ENCODE data around the gene CALHM6.

CALHM6 gene

DNA sequence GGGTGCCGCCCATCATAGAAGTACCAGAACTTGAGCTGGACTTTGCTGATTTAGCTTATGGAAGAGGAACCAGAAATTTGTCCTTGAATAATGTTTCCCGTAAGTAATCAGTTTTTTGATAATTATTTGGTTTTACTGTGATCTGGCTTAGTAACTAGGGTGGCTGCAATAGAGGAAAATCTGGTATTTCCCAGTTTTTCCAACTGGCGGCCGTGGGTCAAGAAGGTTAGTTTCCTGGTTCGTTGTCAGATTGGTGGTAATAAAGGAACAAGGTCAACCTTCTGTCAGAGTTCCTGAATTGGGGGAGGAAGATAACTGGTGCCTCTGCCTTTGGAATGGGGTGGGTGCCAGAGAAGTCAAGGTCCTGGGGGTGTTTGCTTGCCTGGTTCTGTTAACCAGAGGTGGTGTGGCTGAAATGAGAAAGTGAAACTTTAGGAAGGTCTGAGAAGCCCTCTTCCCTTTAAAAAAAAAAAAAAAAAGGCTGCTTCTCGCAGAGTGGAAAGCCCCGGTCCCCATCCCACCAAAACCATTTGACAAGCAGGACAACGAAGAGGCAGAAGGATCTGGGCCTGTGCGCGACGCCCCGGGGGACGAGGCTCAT is at the start of gene CALHM6:
CALHM6 (plus strand) TSS at position 45 of the 601 bp plus-strand sequence; CDS start at position 600, 555 bp downstream.
- no CpG with 5 or more reads among the region's 13 CpGs for WGBS (ENCODE audit: insufficient coverage, insufficient read length)
- H3K9me3 ChIP-seq (ENCODE audit: control insufficient read depth, insufficient read depth, low read length) = no peaks in the 10 kb centered on the region
- peaks cover 13% of the 10 kb centered on the region; the same call in 1 of the 2 replicates for H3K27me3 ChIP-seq (ENCODE audit: control insufficient read depth, insufficient read depth, low read length)
- no peaks in the 10 kb centered on the region for H3K36me3 ChIP-seq (ENCODE audit: control insufficient read depth, insufficient read depth, low read length)
- H3K4me3 ChIP-seq (ENCODE audit: low read length) = peak within 1 kb of the TSS; percentile 43; the same call in 1 of the 2 replicates
- no peak for DNase-seq (ENCODE audit: low read depth, low spot score)
- no peaks in the 10 kb centered on the region; the same call in 1 of the 2 replicates for H3K4me1 ChIP-seq (ENCODE audit: control insufficient read depth, insufficient read depth, low read length)
- no peak within 1 kb of the TSS for H3K27ac ChIP-seq (ENCODE audit: low read length)

- Histone ChIP-seq H3K4me1 (ENCODE audit: control insufficient read depth, insufficient read depth, low read length) (no peaks in the 10 kb centered on the region), H3K4me3 (ENCODE audit: low read length) (no peak overlapping the region), H3K36me3 (ENCODE audit: control insufficient read depth, insufficient read depth, low read length) (no peaks in the 10 kb centered on the region), H3K27me3 (ENCODE audit: control insufficient read depth, insufficient read depth, low read length) (no peaks in the 10 kb centered on the region), H3K9me3 (ENCODE audit: control insufficient read depth, insufficient read depth, low read length) (no peaks in the 10 kb centered on the region), H3K27ac (ENCODE audit: low read length) (no peak overlapping the region)
- no peak for DNase-seq (ENCODE audit: low read depth, low spot score)
These were observed 48.9 kb upstream of the CALHM6 start for GRCh38 chr6:116412270-116412669.

DNA sequence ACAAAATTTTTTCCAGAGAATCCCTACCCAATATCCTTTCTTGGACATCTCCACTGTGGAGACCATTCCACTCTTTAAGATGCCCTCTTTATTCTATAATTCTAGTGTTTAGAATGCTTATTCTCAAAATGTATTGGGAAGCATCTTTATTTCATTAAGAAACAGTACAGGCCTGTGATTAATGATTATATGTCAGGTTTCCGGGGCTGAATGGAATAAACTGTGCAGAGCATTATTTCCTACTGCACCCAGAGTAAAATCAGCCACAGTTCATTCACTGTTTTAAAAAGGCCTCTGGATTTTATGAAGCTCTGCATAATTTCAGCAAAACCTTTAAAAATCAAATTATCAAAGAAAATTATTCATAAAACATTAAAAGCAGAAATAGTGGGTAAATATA is 47.8 kb upstream of the CALHM6 start:
- Histone ChIP-seq H3K27ac (ENCODE audit: low read length) (no peak overlapping the region), H3K36me3 (ENCODE audit: control insufficient read depth, insufficient read depth, low read length) (no peaks in the 10 kb centered on the region), H3K4me1 (ENCODE audit: control insufficient read depth, insufficient read depth, low read length) (no peaks in the 10 kb centered on the region), H3K9me3 (ENCODE audit: control insufficient read depth, insufficient read depth, low read length) (no peaks in the 10 kb centered on the region), H3K27me3 (ENCODE audit: control insufficient read depth, insufficient read depth, low read length) (no peaks in the 10 kb centered on the region), H3K4me3 (ENCODE audit: low read length) (no peak overlapping the region)
- DNase-seq (ENCODE audit: low read depth, low spot score) = no peak
- WGBS (ENCODE audit: insufficient coverage, insufficient read length) = no CpG with 5 or more reads among the region's 1 CpG

DNA sequence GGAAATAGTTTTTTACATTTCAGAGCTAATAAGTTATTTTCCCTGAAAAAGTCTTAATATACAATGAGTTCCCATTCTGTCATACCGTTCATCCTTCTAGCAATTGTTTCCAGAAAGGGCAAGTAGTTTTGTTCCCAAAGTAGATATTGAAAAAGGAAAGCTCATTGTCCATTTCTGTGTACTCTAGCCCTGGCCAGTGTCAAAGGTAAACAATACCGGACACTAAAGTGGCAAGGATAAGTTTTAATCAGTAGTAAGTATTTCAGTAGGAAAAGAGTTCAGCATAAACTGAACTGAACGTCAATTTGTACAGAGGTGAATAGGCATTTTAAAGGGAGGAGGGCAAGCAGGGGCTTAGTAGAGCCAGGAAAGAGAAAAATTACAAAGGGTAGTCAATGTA is 43.5 kb upstream of the CALHM6 start:
- H3K27ac ChIP-seq (ENCODE audit: low read length) = no peak overlapping the region
- WGBS (ENCODE audit: insufficient coverage, insufficient read length) = no CpG with 5 or more reads among the region's 3 CpGs
- no peaks in the 10 kb centered on the region for H3K27me3 ChIP-seq (ENCODE audit: control insufficient read depth, insufficient read depth, low read length)
- H3K9me3 ChIP-seq (ENCODE audit: control insufficient read depth, insufficient read depth, low read length) = no peaks in the 10 kb centered on the region
- H3K4me3 ChIP-seq (ENCODE audit: low read length) = no peak overlapping the region
- no peaks in the 10 kb centered on the region for H3K36me3 ChIP-seq (ENCODE audit: control insufficient read depth, insufficient read depth, low read length)
- H3K4me1 ChIP-seq (ENCODE audit: control insufficient read depth, insufficient read depth, low read length) = no peaks in the 10 kb centered on the region
- DNase-seq (ENCODE audit: low read depth, low spot score) = no peak

DNA sequence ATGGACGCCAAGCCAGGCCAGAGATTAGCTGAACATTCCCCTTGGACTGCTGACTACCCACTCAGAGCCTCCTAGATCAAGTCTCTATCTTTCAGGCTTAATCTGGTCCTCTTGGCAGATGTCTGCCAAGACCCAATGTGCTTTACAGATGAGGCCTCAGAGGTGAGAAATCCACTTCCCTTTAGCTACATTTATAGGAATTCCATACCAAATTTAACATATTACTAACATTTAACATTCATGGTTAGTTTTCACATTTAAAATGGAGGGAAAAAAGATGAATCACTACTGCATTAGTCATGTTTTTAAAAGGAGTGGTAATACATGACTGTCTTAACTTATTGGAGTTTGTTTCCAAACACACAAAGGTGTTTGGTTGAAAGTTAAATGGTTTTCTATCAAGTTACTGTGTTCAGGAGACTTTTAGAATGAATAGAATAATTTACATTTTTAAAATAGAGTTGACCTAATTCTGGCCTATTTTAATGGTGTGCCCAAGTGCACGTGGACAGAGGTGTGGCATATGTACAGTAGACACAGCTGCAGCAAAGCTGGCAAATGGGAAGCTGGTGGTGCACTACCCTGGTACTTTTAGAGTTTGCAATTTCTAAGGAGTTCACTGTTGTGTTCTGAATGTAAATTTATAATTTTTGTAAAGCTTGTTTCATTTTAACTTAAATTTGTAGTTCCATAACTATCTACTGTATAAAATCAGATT is 41.9 kb upstream of the CALHM6 start:
- Histone ChIP-seq H3K4me3 (ENCODE audit: low read length) (no peak overlapping the region), H3K36me3 (ENCODE audit: control insufficient read depth, insufficient read depth, low read length) (no peaks in the 10 kb centered on the region), H3K27ac (ENCODE audit: low read length) (no peak overlapping the region), H3K27me3 (ENCODE audit: control insufficient read depth, insufficient read depth, low read length) (no peaks in the 10 kb centered on the region), H3K9me3 (ENCODE audit: control insufficient read depth, insufficient read depth, low read length) (no peaks in the 10 kb centered on the region), H3K4me1 (ENCODE audit: control insufficient read depth, insufficient read depth, low read length) (no peaks in the 10 kb centered on the region)
- DNase-seq (ENCODE audit: low read depth, low spot score) = no peak
- WGBS (ENCODE audit: insufficient coverage, insufficient read length) = no CpG with 5 or more reads among the region's 2 CpGs

DNA sequence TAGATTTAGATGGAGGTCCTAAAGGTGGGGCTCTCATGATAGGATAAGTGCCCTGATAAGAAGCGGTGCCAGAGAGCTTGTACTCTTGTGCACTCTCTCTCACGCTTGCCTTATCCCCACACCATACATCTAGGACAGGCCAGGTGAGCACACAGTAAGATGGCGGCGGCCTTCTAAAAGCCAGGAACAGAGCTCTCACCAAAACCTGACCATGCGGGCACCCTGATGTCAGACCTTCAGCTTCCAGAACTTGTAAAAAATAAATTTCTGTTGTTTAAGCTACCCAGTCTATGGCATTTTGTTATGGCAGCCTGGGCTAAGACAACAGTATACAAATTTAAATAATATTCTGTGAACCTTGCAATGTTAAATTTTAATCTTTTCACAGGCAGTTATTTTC is 40.8 kb upstream of the CALHM6 start:
- Histone ChIP-seq H3K4me3 (ENCODE audit: low read length) (no peak overlapping the region), H3K27ac (ENCODE audit: low read length) (no peak overlapping the region), H3K27me3 (ENCODE audit: control insufficient read depth, insufficient read depth, low read length) (no peaks in the 10 kb centered on the region), H3K4me1 (ENCODE audit: control insufficient read depth, insufficient read depth, low read length) (no peaks in the 10 kb centered on the region), H3K9me3 (ENCODE audit: control insufficient read depth, insufficient read depth, low read length) (no peaks in the 10 kb centered on the region), H3K36me3 (ENCODE audit: control insufficient read depth, insufficient read depth, low read length) (no peaks in the 10 kb centered on the region)
- WGBS (ENCODE audit: insufficient coverage, insufficient read length) = no CpG with 5 or more reads among the region's 5 CpGs
- DNase-seq (ENCODE audit: low read depth, low spot score) = no peak

- WGBS (ENCODE audit: insufficient coverage, insufficient read length) = no CpG with 5 or more reads among the region's 3 CpGs
- Histone ChIP-seq H3K9me3 (ENCODE audit: control insufficient read depth, insufficient read depth, low read length) (no peaks in the 10 kb centered on the region), H3K27ac (ENCODE audit: low read length) (no peak overlapping the region), H3K4me1 (ENCODE audit: control insufficient read depth, insufficient read depth, low read length) (no peaks in the 10 kb centered on the region), H3K4me3 (ENCODE audit: low read length) (no peak overlapping the region), H3K36me3 (ENCODE audit: control insufficient read depth, insufficient read depth, low read length) (peaks cover 3% of the 10 kb centered on the region; the same call in 1 of the 2 replicates), H3K27me3 (ENCODE audit: control insufficient read depth, insufficient read depth, low read length) (no peaks in the 10 kb centered on the region)
- DNase-seq (ENCODE audit: low read depth, low spot score) = no peak
These were observed 38.9 kb upstream of the CALHM6 start for GRCh38 chr6:116422238-116422637.

DNA sequence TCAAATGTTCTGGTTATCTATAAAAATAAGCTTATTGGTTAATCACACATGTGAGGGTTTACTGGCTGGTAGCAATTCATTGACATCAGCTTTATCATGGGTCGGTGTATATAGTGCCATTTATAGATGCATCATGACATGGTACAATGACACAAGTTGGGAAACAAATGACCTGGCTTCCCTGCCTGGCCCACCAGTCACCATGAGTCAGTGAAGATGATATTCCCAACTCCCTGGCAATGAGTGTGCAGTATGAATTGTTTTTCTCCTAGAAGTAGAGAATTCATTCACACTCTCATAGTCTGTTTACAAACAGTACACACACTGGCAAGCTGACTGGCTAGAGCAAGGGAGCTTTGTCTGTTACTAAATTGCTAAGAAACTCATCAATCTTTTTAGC is 37.2 kb upstream of the CALHM6 start:
- DNase-seq (ENCODE audit: low read depth, low spot score) = no peak
- no peaks in the 10 kb centered on the region for H3K9me3 ChIP-seq (ENCODE audit: control insufficient read depth, insufficient read depth, low read length)
- no CpG with 5 or more reads among the region's 1 CpG for WGBS (ENCODE audit: insufficient coverage, insufficient read length)
- peaks cover 3% of the 10 kb centered on the region; the same call in 1 of the 2 replicates for H3K36me3 ChIP-seq (ENCODE audit: control insufficient read depth, insufficient read depth, low read length)
- H3K27ac ChIP-seq (ENCODE audit: low read length) = no peak overlapping the region
- H3K27me3 ChIP-seq (ENCODE audit: control insufficient read depth, insufficient read depth, low read length) = no peaks in the 10 kb centered on the region
- no peaks in the 10 kb centered on the region for H3K4me1 ChIP-seq (ENCODE audit: control insufficient read depth, insufficient read depth, low read length)
- H3K4me3 ChIP-seq (ENCODE audit: low read length) = no peak overlapping the region

GRCh38 chr6:116426551-116426950 is 34.6 kb upstream of the CALHM6 start:
- no CpG with 5 or more reads among the region's 3 CpGs for WGBS (ENCODE audit: insufficient coverage, insufficient read length)
- no peaks in the 10 kb centered on the region for H3K9me3 ChIP-seq (ENCODE audit: control insufficient read depth, insufficient read depth, low read length)
- DNase-seq (ENCODE audit: low read depth, low spot score) = no peak
- H3K27me3 ChIP-seq (ENCODE audit: control insufficient read depth, insufficient read depth, low read length) = no peaks in the 10 kb centered on the region
- H3K36me3 ChIP-seq (ENCODE audit: control insufficient read depth, insufficient read depth, low read length) = peaks cover 3% of the 10 kb centered on the region; the same call in 1 of the 2 replicates
- no peak overlapping the region for H3K4me3 ChIP-seq (ENCODE audit: low read length)
- no peaks in the 10 kb centered on the region for H3K4me1 ChIP-seq (ENCODE audit: control insufficient read depth, insufficient read depth, low read length)
- no peak overlapping the region for H3K27ac ChIP-seq (ENCODE audit: low read length)

DNA sequence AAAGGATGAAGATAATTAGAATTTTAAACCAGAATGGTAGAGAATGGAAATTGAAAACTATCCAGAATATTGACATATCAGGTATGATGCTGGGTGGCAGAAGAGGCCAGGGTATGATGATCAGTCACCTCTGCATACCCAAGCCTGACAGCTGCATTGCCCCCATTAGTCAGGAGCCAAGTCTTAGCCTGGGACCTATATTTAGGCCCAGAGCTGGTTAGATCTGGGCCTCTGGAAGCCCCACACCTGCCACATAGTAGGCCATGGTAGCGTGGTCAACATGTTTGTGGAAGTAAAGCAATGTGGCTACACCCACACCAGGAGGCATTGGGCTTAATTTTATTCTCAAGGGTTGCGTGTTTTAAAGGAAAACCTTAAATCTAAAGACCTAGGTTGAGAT is 32.1 kb upstream of the CALHM6 start:
- H3K4me1 ChIP-seq (ENCODE audit: control insufficient read depth, insufficient read depth, low read length) = peaks cover 2% of the 10 kb centered on the region; the same call in 1 of the 2 replicates
- H3K27ac ChIP-seq (ENCODE audit: low read length) = no peak overlapping the region
- H3K9me3 ChIP-seq (ENCODE audit: control insufficient read depth, insufficient read depth, low read length) = no peaks in the 10 kb centered on the region
- H3K27me3 ChIP-seq (ENCODE audit: control insufficient read depth, insufficient read depth, low read length) = no peaks in the 10 kb centered on the region
- no peak for DNase-seq (ENCODE audit: low read depth, low spot score)
- WGBS (ENCODE audit: insufficient coverage, insufficient read length) = no CpG with 5 or more reads among the region's 2 CpGs
- peaks cover 3% of the 10 kb centered on the region; the same call in 1 of the 2 replicates for H3K36me3 ChIP-seq (ENCODE audit: control insufficient read depth, insufficient read depth, low read length)
- no peak overlapping the region for H3K4me3 ChIP-seq (ENCODE audit: low read length)

Measured in iPS DF 6.9 (cell line).